Measurements from ENCODE around the gene RASA1. TPM values are rescaled to one million over a fixed set of nuclear protein-coding genes. Genes with fewer than 3 reads are reported as not detected.

Gene RASA1
- total RNA-seq, 2 experiments from 2014 or later = 19.0 to 20.6 TPM

- ChIA-PET POLR2A (no interaction called here), CTCF (no interaction called here)
- no peak overlapping the region for H3K27ac Mint-ChIP-seq
- DNase-seq = no peak
- peaks cover 8% of the 10 kb centered on the region for H3K9me3 Mint-ChIP-seq
- no peaks in the 10 kb centered on the region for H3K27me3 Mint-ChIP-seq
- peaks cover 31% of the 10 kb centered on the region for H3K36me3 Mint-ChIP-seq (ENCODE audit: low read depth)
- no peaks in the 10 kb centered on the region for H3K4me1 Mint-ChIP-seq
- H3K4me3 Mint-ChIP-seq = no peak overlapping the region
Observed at GRCh38 chr5:87347272-87347671, 79.6 kb downstream of the RASA1 start.

GRCh38 chr5:87347841-87348240 lies 80.2 kb downstream of the RASA1 start:
- POLR2A ChIA-PET = no interaction called here
- CTCF ChIA-PET = no interaction called here
- Mint-ChIP-seq H3K9me3 (peaks cover 8% of the 10 kb centered on the region), H3K27ac (peak overlapping the region; percentile 25), H3K36me3 (ENCODE audit: low read depth) (peaks cover 31% of the 10 kb centered on the region), H3K27me3 (no peaks in the 10 kb centered on the region), H3K4me3 (no peak overlapping the region), H3K4me1 (no peaks in the 10 kb centered on the region)
- DNase-seq = no peak

GRCh38 chr5:87354496-87354895 lies 86.8 kb downstream of the RASA1 start:
- Mint-ChIP-seq H3K4me3 (no peak overlapping the region), H3K36me3 (ENCODE audit: low read depth) (peaks cover 41% of the 10 kb centered on the region), H3K27me3 (no peaks in the 10 kb centered on the region), H3K4me1 (no peaks in the 10 kb centered on the region), H3K9me3 (no peaks in the 10 kb centered on the region), H3K27ac (no peak overlapping the region)
- ChIA-PET POLR2A (no interaction called here), CTCF (interaction anchor here (0.6 kb wide), 1 partner anchor 59 kb away, joined by 3 read pairs; no protein-coding TSS in a partner anchor)
- no peak for DNase-seq

- POLR2A ChIA-PET = interaction anchor here (0.6 kb wide), 1 partner anchor 703 kb away, joined by 3 read pairs; no protein-coding TSS in a partner anchor
- H3K4me1 Mint-ChIP-seq = peaks cover 7% of the 10 kb centered on the region
- no peak for DNase-seq
- CTCF ChIA-PET = interaction anchor here (1.4 kb wide), 1 partner anchor 12 kb away, joined by 4 read pairs; no protein-coding TSS in a partner anchor
- H3K4me3 Mint-ChIP-seq = no peak overlapping the region
- H3K27ac Mint-ChIP-seq = no peak overlapping the region
- no peaks in the 10 kb centered on the region for H3K27me3 Mint-ChIP-seq
- H3K9me3 Mint-ChIP-seq = no peaks in the 10 kb centered on the region
- H3K36me3 Mint-ChIP-seq (ENCODE audit: low read depth) = peaks cover 43% of the 10 kb centered on the region
Observed at GRCh38 chr5:87359106-87359505, 91.4 kb downstream of the RASA1 start.

DNA sequence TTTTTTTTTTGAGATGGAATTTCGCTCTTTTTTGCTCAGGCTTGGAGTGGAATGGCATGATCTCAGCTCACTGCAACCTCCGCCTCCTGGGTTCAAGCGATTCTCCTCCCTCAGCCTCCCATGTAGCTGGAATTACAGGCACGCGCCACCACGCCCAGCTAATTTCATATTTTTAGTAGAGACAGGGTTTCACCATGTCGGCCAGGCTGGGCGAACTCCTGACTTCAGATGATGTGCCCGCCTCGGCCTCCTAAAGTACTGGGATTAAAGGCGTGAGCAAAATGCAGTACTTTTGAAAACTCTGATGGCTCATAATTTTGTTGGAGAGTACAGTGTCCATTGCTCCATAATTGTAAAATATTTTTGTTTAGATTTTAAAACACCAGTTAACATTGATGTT lies 92.4 kb downstream of the RASA1 start:
- H3K27me3 Mint-ChIP-seq = no peaks in the 10 kb centered on the region
- no peak overlapping the region for H3K27ac Mint-ChIP-seq
- POLR2A ChIA-PET = no interaction called here
- H3K4me1 Mint-ChIP-seq = peaks cover 14% of the 10 kb centered on the region
- no peaks in the 10 kb centered on the region for H3K9me3 Mint-ChIP-seq
- DNase-seq = no peak
- no peak overlapping the region for H3K4me3 Mint-ChIP-seq
- H3K36me3 Mint-ChIP-seq (ENCODE audit: low read depth) = peaks cover 42% of the 10 kb centered on the region
- CTCF ChIA-PET = interaction anchor here (0.7 kb wide), 1 partner anchor 19 kb away, joined by 3 read pairs; no protein-coding TSS in a partner anchor

- POLR2A ChIA-PET = interaction anchor here (0.6 kb wide), 1 partner anchor 164 kb away, joined by 4 read pairs; no protein-coding TSS in a partner anchor
- no peak overlapping the region for H3K4me3 Mint-ChIP-seq
- CTCF ChIA-PET = no interaction called here
- peaks cover 14% of the 10 kb centered on the region for H3K4me1 Mint-ChIP-seq
- peaks cover 37% of the 10 kb centered on the region for H3K36me3 Mint-ChIP-seq (ENCODE audit: low read depth)
- no peak for DNase-seq
- H3K27me3 Mint-ChIP-seq = no peaks in the 10 kb centered on the region
- no peaks in the 10 kb centered on the region for H3K9me3 Mint-ChIP-seq
- no peak overlapping the region for H3K27ac Mint-ChIP-seq
Observed at GRCh38 chr5:87361031-87361445, 93.4 kb downstream of the RASA1 start.

- peaks cover 37% of the 10 kb centered on the region for H3K36me3 Mint-ChIP-seq (ENCODE audit: low read depth)
- H3K9me3 Mint-ChIP-seq = no peaks in the 10 kb centered on the region
Observed at GRCh38 chr5:87361536-87362213, 94.0 kb downstream of the RASA1 start.

DNA sequence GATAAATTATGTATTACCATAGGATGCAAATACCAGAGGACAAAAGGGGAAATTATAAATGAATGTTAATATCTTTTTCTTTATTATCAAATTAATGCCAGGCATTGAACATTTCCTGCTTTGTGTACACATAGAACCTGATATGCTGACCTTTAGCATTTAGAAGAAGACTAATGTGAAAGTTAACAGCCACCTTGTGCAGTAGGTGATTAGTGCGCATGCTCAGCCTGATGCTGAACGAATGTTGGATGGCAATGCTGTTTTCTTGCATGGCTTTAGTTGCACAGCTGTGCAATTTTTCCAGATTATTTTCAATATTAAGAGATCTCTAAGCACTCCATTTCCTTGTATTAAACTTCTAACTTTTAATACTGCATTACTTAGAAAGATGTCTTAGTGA lies 99.6 kb downstream of the RASA1 start:
- Mint-ChIP-seq H3K27ac (no peak overlapping the region), H3K4me1 (peaks cover 7% of the 10 kb centered on the region), H3K9me3 (no peaks in the 10 kb centered on the region), H3K36me3 (ENCODE audit: low read depth) (peaks cover 33% of the 10 kb centered on the region), H3K27me3 (no peaks in the 10 kb centered on the region), H3K4me3 (no peak overlapping the region)
- ChIA-PET CTCF (no interaction called here), POLR2A (no interaction called here)
- no peak for DNase-seq

More at GRCh38 chr5:87361536-87362213, 94.0 kb downstream of the RASA1 start:
- H3K4me1 Mint-ChIP-seq = peaks cover 14% of the 10 kb centered on the region
- H3K27ac Mint-ChIP-seq = no peak overlapping the region
- no peak for DNase-seq
- no peaks in the 10 kb centered on the region for H3K27me3 Mint-ChIP-seq
- no peak overlapping the region for H3K4me3 Mint-ChIP-seq
- CTCF ChIA-PET = no interaction called here
- POLR2A ChIA-PET = no interaction called here

DNA sequence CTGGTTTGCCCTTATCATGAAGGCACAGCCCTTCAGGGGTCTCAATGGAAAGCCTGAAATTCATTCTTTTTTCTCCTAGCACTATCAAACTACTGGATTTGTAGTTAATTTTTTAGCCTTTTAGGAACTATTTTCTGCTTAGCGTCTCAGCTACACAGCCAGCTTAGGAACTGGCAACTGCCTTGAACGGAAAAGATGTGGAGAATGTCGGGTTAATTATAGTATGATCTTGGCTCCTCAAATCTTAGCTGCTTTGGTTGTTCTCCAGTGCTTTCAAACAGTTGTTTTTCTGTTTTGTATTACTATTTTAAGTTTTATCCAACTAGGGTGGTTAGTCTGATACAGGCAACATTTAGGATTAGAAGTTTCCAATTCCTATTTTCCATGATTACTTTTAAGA lies 100.9 kb downstream of the RASA1 start:
- H3K4me1 Mint-ChIP-seq = peaks cover 7% of the 10 kb centered on the region
- POLR2A ChIA-PET = no interaction called here
- no peak overlapping the region for H3K4me3 Mint-ChIP-seq
- DNase-seq = no peak
- H3K27ac Mint-ChIP-seq = no peak overlapping the region
- H3K27me3 Mint-ChIP-seq = no peaks in the 10 kb centered on the region
- H3K9me3 Mint-ChIP-seq = no peaks in the 10 kb centered on the region
- peaks cover 32% of the 10 kb centered on the region for H3K36me3 Mint-ChIP-seq (ENCODE audit: low read depth)
- CTCF ChIA-PET = no interaction called here

DNA sequence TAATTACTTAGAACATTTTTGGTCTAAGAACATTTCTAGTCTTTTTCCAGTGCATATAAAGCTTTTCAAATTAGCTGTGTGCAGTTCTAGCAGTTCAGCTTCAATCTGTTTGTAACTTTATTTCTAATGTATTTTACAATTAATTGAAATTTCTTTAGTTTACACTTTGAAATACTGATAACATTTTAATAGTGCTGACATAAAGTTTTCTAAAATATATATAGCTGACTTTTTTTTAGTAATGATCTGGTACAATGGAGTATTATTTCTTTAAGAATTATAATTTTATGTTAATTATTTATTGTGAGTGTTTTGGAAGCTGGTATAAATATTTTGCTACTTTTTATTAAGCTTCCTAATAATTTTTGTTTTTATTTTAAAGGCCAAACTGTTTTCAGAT lies 101.7 kb downstream of the RASA1 start:
- peaks cover 31% of the 10 kb centered on the region for H3K36me3 Mint-ChIP-seq (ENCODE audit: low read depth)
- ChIA-PET CTCF (no interaction called here), POLR2A (no interaction called here)
- DNase-seq = no peak
- no peaks in the 10 kb centered on the region for H3K27me3 Mint-ChIP-seq
- no peak overlapping the region for H3K4me3 Mint-ChIP-seq
- H3K27ac Mint-ChIP-seq = no peak overlapping the region
- H3K9me3 Mint-ChIP-seq = no peaks in the 10 kb centered on the region
- peaks cover 6% of the 10 kb centered on the region for H3K4me1 Mint-ChIP-seq

GRCh38 chr5:87372705-87373104 lies 105.0 kb downstream of the RASA1 start:
- POLR2A ChIA-PET = no interaction called here
- no peaks in the 10 kb centered on the region for H3K27me3 Mint-ChIP-seq
- no peak overlapping the region for H3K27ac Mint-ChIP-seq
- DNase-seq = no peak
- no peaks in the 10 kb centered on the region for H3K4me1 Mint-ChIP-seq
- no peak overlapping the region for H3K4me3 Mint-ChIP-seq
- peaks cover 33% of the 10 kb centered on the region for H3K36me3 Mint-ChIP-seq (ENCODE audit: low read depth)
- H3K9me3 Mint-ChIP-seq = no peaks in the 10 kb centered on the region
- CTCF ChIA-PET = interaction anchor here (0.7 kb wide), 1 partner anchor 243 kb away, joined by 3 read pairs; no protein-coding TSS in a partner anchor

- Mint-ChIP-seq H3K4me3 (no peak overlapping the region), H3K9me3 (no peaks in the 10 kb centered on the region), H3K27ac (no peak overlapping the region), H3K27me3 (no peaks in the 10 kb centered on the region), H3K4me1 (no peaks in the 10 kb centered on the region), H3K36me3 (ENCODE audit: low read depth) (peaks cover 28% of the 10 kb centered on the region)
- ChIA-PET POLR2A (no interaction called here), CTCF (no interaction called here)
- DNase-seq = no peak
Observed at GRCh38 chr5:87382224-87382623, 114.5 kb downstream of the RASA1 start.

DNA sequence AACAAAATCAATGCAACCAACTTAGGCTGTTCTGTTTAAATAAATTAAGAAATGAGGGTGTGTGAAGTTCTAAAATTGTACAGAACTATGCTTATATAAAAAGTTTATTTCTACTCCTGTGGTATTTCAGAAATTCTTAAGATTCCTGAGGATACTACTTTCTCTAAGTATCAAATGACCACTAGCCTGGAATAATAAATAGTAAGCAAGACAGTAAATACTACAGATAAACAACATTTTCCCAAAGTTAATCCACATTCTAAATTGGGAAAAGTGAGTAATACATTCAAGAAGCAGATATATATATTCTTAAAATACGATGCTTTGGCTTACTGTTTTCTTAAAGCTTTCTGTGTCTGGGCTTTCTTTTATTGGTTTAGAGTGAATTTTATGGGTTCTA lies 115.5 kb downstream of the RASA1 start:
- Mint-ChIP-seq H3K4me1 (no peaks in the 10 kb centered on the region), H3K27me3 (no peaks in the 10 kb centered on the region), H3K36me3 (ENCODE audit: low read depth) (peaks cover 31% of the 10 kb centered on the region), H3K9me3 (no peaks in the 10 kb centered on the region), H3K27ac (no peak overlapping the region), H3K4me3 (no peak overlapping the region)
- CTCF ChIA-PET = no interaction called here
- no peak for DNase-seq
- POLR2A ChIA-PET = no interaction called here

- ChIA-PET POLR2A (no interaction called here), CTCF (interaction anchor here (1.0 kb wide), 1 partner anchor 21 kb away, joined by 4 read pairs; no protein-coding TSS in a partner anchor)
- Mint-ChIP-seq H3K4me1 (peaks cover 9% of the 10 kb centered on the region), H3K36me3 (ENCODE audit: low read depth) (peaks cover 43% of the 10 kb centered on the region), H3K9me3 (no peaks in the 10 kb centered on the region), H3K27me3 (no peaks in the 10 kb centered on the region), H3K4me3 (no peak overlapping the region), H3K27ac (no peak overlapping the region)
- no peak for DNase-seq
Observed at GRCh38 chr5:87385802-87386201, 118.1 kb downstream of the RASA1 start.
